GM23248 (cell line): Measurements from ENCODE around the gene CCL20. TPM values are rescaled to one million over a fixed set of nuclear protein-coding genes. Genes with fewer than 3 reads are reported as not detected.
"Not testable (repeated sequence)": the region's sequence is repeated elsewhere in the genome, so short reads cannot be mapped to it uniquely, and the experiment has no call there.

Source experiments
- DNase-seq: peaks from one replicate; pipeline ENCODE4 v3.0.0-alpha.2; 2015
- H2AFZ ChIP-seq: fragments of 200-600 bp; sonication (generic); 2 replicates; pipeline ENCODE4 v1.6.1; 2016; ENCODE audit warnings: antibody characterized with exemption
- H3F3A ChIP-seq: fragments of 200-600 bp; sonication (generic); 2 replicates; pipeline ENCODE4 v1.6.1; 2016; ENCODE audit warnings: mild to moderate bottlenecking, antibody characterized with exemption, mixed run types; ENCODE audit not compliant: insufficient read depth
- H3K27ac ChIP-seq: fragments of 200-600 bp; sonication (generic); 2 replicates; pipeline ENCODE4 v1.5.1; 2016; ENCODE audit warnings: mild to moderate bottlenecking
- H3K27me3 ChIP-seq: fragments of 200-600 bp; sonication (generic); replicated peaks from 2 replicates; pipeline ENCODE4 v1.6.1; 2016; ENCODE audit warnings: mild to moderate bottlenecking; ENCODE audit not compliant: insufficient read depth
- H3K36me3 ChIP-seq: fragments of 200-600 bp; sonication (generic); 2 replicates; pipeline ENCODE4 v1.6.1; 2016; ENCODE audit warnings: low read depth, mild to moderate bottlenecking
- H3K4me1 ChIP-seq: fragments of 200-600 bp; sonication (generic); 2 replicates; pipeline ENCODE4 v1.6.1; 2016; ENCODE audit warnings: mild to moderate bottlenecking; ENCODE audit not compliant: insufficient read depth
- H3K4me2 ChIP-seq: fragments of 200-600 bp; sonication (generic); one replicate; pipeline ENCODE4 v1.6.1; 2016; ENCODE audit warnings: mild to moderate bottlenecking; ENCODE audit not compliant: unreplicated experiment
- H3K4me3 ChIP-seq: fragments of 200-600 bp; sonication (generic); 2 replicates; pipeline ENCODE4 v1.5.1; 2016; ENCODE audit warnings: mild to moderate bottlenecking
- H3K79me2 ChIP-seq: fragments of 200-600 bp; sonication (generic); 2 replicates; pipeline ENCODE4 v1.6.1; 2016; ENCODE audit warnings: mild to moderate bottlenecking; ENCODE audit not compliant: insufficient read depth
- H3K9ac ChIP-seq: fragments of 200-600 bp; sonication (generic); 2 replicates; pipeline ENCODE4 v1.6.1; 2016; ENCODE audit warnings: mild to moderate bottlenecking
- H3K9me2 ChIP-seq: fragments of 200-600 bp; sonication (generic); 2 replicates; pipeline ENCODE4 v1.6.1; 2016; ENCODE audit warnings: mixed run types, mild to moderate bottlenecking, moderate library complexity; ENCODE audit not compliant: insufficient read depth
- H3K9me3 ChIP-seq: fragments of 200-600 bp; sonication (generic); one replicate; pipeline ENCODE4 v1.6.1; 2017; ENCODE audit warnings: low read depth
- H4K20me1 ChIP-seq: fragments of 200-600 bp; sonication (generic); 2 replicates; pipeline ENCODE4 v1.6.0; 2016; ENCODE audit not compliant: insufficient read depth
- EZH2 ChIP-seq: fragments of 200-600 bp; sonication (generic); IDR thresholded peaks from 2 replicates; pipeline ENCODE4 v1.6.1; 2018; ENCODE audit warnings: antibody characterized with exemption, mild to moderate bottlenecking; ENCODE audit not compliant: insufficient read depth, poor library complexity, severe bottlenecking
- EZH2phosphoT487 ChIP-seq: fragments of 200-600 bp; sonication (generic); IDR thresholded peaks from 2 replicates; pipeline ENCODE4 v1.6.1; 2018; ENCODE audit warnings: antibody characterized with exemption, moderate library complexity, mild to moderate bottlenecking, low read depth; ENCODE audit not compliant: insufficient read depth
- WGBS, 2 experiments: methylation state at CpG; one replicate each; pipeline ENCODE4 v1.1.6; 2015 to 2017; ENCODE audit warnings: low lambda C conversion rate in 2 of 2, low coverage in 1 of 2; ENCODE audit errors: missing lambda C conversion rate in 2 of 2; 5-methylcytosine and 5-hydroxymethylcytosine counted together
- in situ Hi-C: fragments of 300-500 bp; cut with MboI; formaldehyde crosslinking; loops from 2 replicates; pipeline ENCODE4 v1.15.0; 2020
- polyA plus RNA-seq: library from polyadenylated mRNA; unstranded; fragments of >200 nt; fragmentation: Nextera tagmentation; extraction: Ambion mirVana; gene quantifications from 2 replicates; pipeline ENCODE4 v1.2.1, GENCODE V29; 2016
- total RNA-seq: library from RNA; depleted of rRNA; stranded (reverse); fragments of >200 nt; shearing (Covaris generic); gene quantifications from 2 replicates; pipeline ENCODE4 v1.2.3, GENCODE V29; 2014

Gene CCL20
- total and polyA plus RNA-seq, 2 experiments from 2014 or later = not detected

GRCh38 chr2:227796045-227796711 lies 17.5 kb upstream of the CCL20 start:
- DNase-seq = no peak
- Histone ChIP-seq H3K79me2 (no peaks in the 10 kb centered on the region), H3K4me2 (no peak overlapping the region), H3F3A (no peaks in the 10 kb centered on the region), H3K9me3 (no peaks in the 10 kb centered on the region), H3K9ac (no peak overlapping the region), H3K27me3 (no peaks in the 10 kb centered on the region), H4K20me1 (no peaks in the 10 kb centered on the region), H3K36me3 (no peaks in the 10 kb centered on the region), H3K27ac (no peak overlapping the region), H3K9me2 (no peaks in the 10 kb centered on the region; the same call in 1 of the 2 replicates), H3K4me1 (0 out of 2 replicates have a peak, but pooled peaks cover 4% of the 10 kb centered on the region), H3K4me3 (no peak overlapping the region), H2AFZ (no peak overlapping the region)
- in situ Hi-C loops = no loop called here
- TF ChIP-seq EZH2 = no peak
- TF ChIP-seq EZH2phosphoT487 = no peak
- 84 to 88% methylated on average over 12 of the region's 12 CpGs for WGBS, 2 experiments

GRCh38 chr2:227796768-227797167 lies 16.9 kb upstream of the CCL20 start:
- H3K4me3 ChIP-seq, H3K9ac ChIP-seq, H3K79me2 ChIP-seq, H3K27me3 ChIP-seq, in situ Hi-C loops, DNase-seq, H3K27ac ChIP-seq, H3K9me2 ChIP-seq, H3F3A ChIP-seq, H3K36me3 ChIP-seq, H4K20me1 ChIP-seq, H3K4me1 ChIP-seq, H2AFZ ChIP-seq, H3K9me3 ChIP-seq, H3K4me2 ChIP-seq: not testable (repeated sequence)
- whole genome bisulfite sequencing, 2 experiments = 92 to 95% methylated on average over 5 of the region's 5 CpGs

- no peaks in the 10 kb centered on the region for H3K9me3 ChIP-seq
- DNase-seq = no peak
- H3K9me2 ChIP-seq = no peaks in the 10 kb centered on the region; the same call in 1 of the 2 replicates
- 87 to 90% methylated on average over 3 of the region's 3 CpGs for WGBS, 2 experiments
- TF ChIP-seq EZH2 = no peak
- in situ Hi-C loops = no loop called here
- no peak overlapping the region for H3K4me3 ChIP-seq
- no peak overlapping the region for H3K27ac ChIP-seq
- no peak overlapping the region for H3K9ac ChIP-seq
- H2AFZ ChIP-seq = no peak overlapping the region
- H3F3A ChIP-seq = no peaks in the 10 kb centered on the region
- H4K20me1 ChIP-seq = no peaks in the 10 kb centered on the region
- H3K36me3 ChIP-seq = no peaks in the 10 kb centered on the region
- H3K4me2 ChIP-seq = no peak overlapping the region
- no peaks in the 10 kb centered on the region for H3K79me2 ChIP-seq
- no peaks in the 10 kb centered on the region for H3K27me3 ChIP-seq
- no peaks in the 10 kb centered on the region for H3K4me1 ChIP-seq
Observed at GRCh38 chr2:227799202-227799601, 14.4 kb upstream of the CCL20 start.

- H3F3A ChIP-seq = no peaks in the 10 kb centered on the region
- no peak overlapping the region for H3K4me2 ChIP-seq
- no peak overlapping the region for H3K27ac ChIP-seq
- no peak overlapping the region for H3K9ac ChIP-seq
- no peaks in the 10 kb centered on the region for H4K20me1 ChIP-seq
- 51 to 56% methylated on average over 2 of the region's 2 CpGs for WGBS, 2 experiments
- no peaks in the 10 kb centered on the region; the same call in 1 of the 2 replicates for H3K9me2 ChIP-seq
- no peaks in the 10 kb centered on the region for H3K4me1 ChIP-seq
- no peaks in the 10 kb centered on the region for H3K27me3 ChIP-seq
- H3K4me3 ChIP-seq = no peak overlapping the region
- no peaks in the 10 kb centered on the region for H3K36me3 ChIP-seq
- DNase-seq = no peak
- in situ Hi-C loops = no loop called here
- no peaks in the 10 kb centered on the region for H3K9me3 ChIP-seq
- no peak for TF ChIP-seq EZH2
- no peak for TF ChIP-seq EZH2phosphoT487
- H2AFZ ChIP-seq = no peak overlapping the region
- no peaks in the 10 kb centered on the region for H3K79me2 ChIP-seq
Observed at GRCh38 chr2:227802882-227803281, 10.8 kb upstream of the CCL20 start.

- H3K9me2 ChIP-seq = 0 out of 2 replicates have a peak, but pooled peaks cover 4% of the 10 kb centered on the region
- WGBS, 2 experiments = 56 to 57% methylated on average over 4 of the region's 4 CpGs
- H3K4me3 ChIP-seq = no peak overlapping the region
- no peaks in the 10 kb centered on the region for H3F3A ChIP-seq
- no peak for DNase-seq
- no peaks in the 10 kb centered on the region for H3K36me3 ChIP-seq
- H3K4me2 ChIP-seq = no peak overlapping the region
- in situ Hi-C loops = no loop called here
- H3K9me3 ChIP-seq = no peaks in the 10 kb centered on the region
- H4K20me1 ChIP-seq = no peaks in the 10 kb centered on the region
- no peak overlapping the region for H2AFZ ChIP-seq
- no peaks in the 10 kb centered on the region for H3K27me3 ChIP-seq
- no peak overlapping the region for H3K9ac ChIP-seq
- no peaks in the 10 kb centered on the region for H3K79me2 ChIP-seq
- TF ChIP-seq EZH2 = no peak
- TF ChIP-seq EZH2phosphoT487 = no peak
- H3K27ac ChIP-seq = no peak overlapping the region
- H3K4me1 ChIP-seq = no peaks in the 10 kb centered on the region
Observed at GRCh38 chr2:227804975-227805374, 8.7 kb upstream of the CCL20 start.
